Fibroblast of lung (primary cell): Measurements from ENCODE around the gene TPD52L2. TPM values are rescaled to one million over a fixed set of nuclear protein-coding genes. Genes with fewer than 3 reads are reported as not detected.

Source experiments
- DNase-seq, 2 donors: peaks; one replicate each; pipeline versions ENCODE4 v3.0.0 to v3.0.0-alpha.2; 2010; ENCODE audit warnings: low read depth in 2 of 2
- H2AFZ ChIP-seq: 2 replicates; pipeline ENCODE4 v1.5.1; 2012; ENCODE audit warnings: low read length, control low read depth, inconsistent platforms
- H3K27ac ChIP-seq: 2 replicates; pipeline ENCODE4 v1.5.1; 2011; ENCODE audit warnings: low read length, control low read depth; ENCODE audit not compliant: insufficient read depth
- H3K27me3 ChIP-seq: 2 replicates; pipeline ENCODE4 v1.5.1; 2011; ENCODE audit warnings: mild to moderate bottlenecking, low read length; ENCODE audit not compliant: control insufficient read depth, insufficient read depth
- H3K36me3 ChIP-seq: 2 replicates; pipeline ENCODE4 v1.5.1; 2011; ENCODE audit warnings: low read length; ENCODE audit not compliant: control insufficient read depth, insufficient read depth
- H3K4me1 ChIP-seq: 2 replicates; pipeline ENCODE4 v1.5.1; 2011; ENCODE audit warnings: low read length; ENCODE audit not compliant: control insufficient read depth, insufficient read depth; ENCODE audit errors: extremely low read depth
- H3K4me2 ChIP-seq: 2 replicates; pipeline ENCODE4 v1.5.1; 2011; ENCODE audit warnings: low read length, control low read depth; ENCODE audit not compliant: insufficient read depth; ENCODE audit errors: extremely low read depth
- H3K4me3 ChIP-seq, 4 experiments: fragments of 200-600 bp in 1 of 4; sonication (generic) in 1 of 4; replicated peaks in 1 of 4; 2 replicates each; pipeline ENCODE4 v1.5.1; 2011 to 2016; ENCODE audit warnings: low read length in 4 of 4, low read depth in 3 of 4, mild to moderate bottlenecking in 3 of 4, control low read depth in 2 of 4, inconsistent platforms in 1 of 4, mixed read lengths in 1 of 4; ENCODE audit not compliant: insufficient read depth in 1 of 4; ENCODE audit errors: control extremely low read depth in 1 of 4
- H3K79me2 ChIP-seq: 2 replicates; pipeline ENCODE4 v1.5.1; 2012; ENCODE audit warnings: mild to moderate bottlenecking, low read length, inconsistent platforms; ENCODE audit not compliant: control insufficient read depth, insufficient read depth
- H3K9ac ChIP-seq: 2 replicates; pipeline ENCODE4 v1.5.1; 2011; ENCODE audit warnings: mild to moderate bottlenecking, low read length, control low read depth; ENCODE audit not compliant: insufficient read depth
- H3K9me3 ChIP-seq: 2 replicates; pipeline ENCODE4 v1.5.1; 2012; ENCODE audit warnings: low read depth, low read length; ENCODE audit not compliant: control insufficient read depth, insufficient read depth
- H4K20me1 ChIP-seq: 2 replicates; pipeline ENCODE4 v1.5.1; 2011; ENCODE audit warnings: low read length; ENCODE audit not compliant: control insufficient read depth, insufficient read depth; ENCODE audit errors: extremely low read depth
- CTCF ChIP-seq, 2 donors: IDR thresholded peaks in 1 of 2; conservative IDR thresholded peaks in 1 of 2; 1 replicate in 1 of 2; 2 replicates in 1 of 2; pipeline ENCODE4 v1.5.1; 2011 to 2012; ENCODE audit warnings: low read length in 2 of 2, control low read depth in 1 of 2, inconsistent platforms in 1 of 2, low read depth in 1 of 2, mild to moderate bottlenecking in 1 of 2
- EZH2 ChIP-seq: IDR thresholded peaks from 2 replicates; pipeline ENCODE4 v1.5.1; 2012; ENCODE audit warnings: low read length, control low read depth, mild to moderate bottlenecking; ENCODE audit errors: missing control alignments
- polyA plus RNA-seq, 2 donors: library from polyadenylated mRNA; depleted of rRNA in 1 of 2; stranded (reverse) in 1 of 2; unstranded in 1 of 2; fragments of >200 nt; gene quantifications; 2 replicates each; pipeline ENCODE4 v1.2.1, GENCODE V29; 2011 to 2012; ENCODE audit warnings: missing spikeins in 1 of 2
- total RNA-seq: library from RNA; depleted of rRNA; stranded (reverse); fragments of >200 nt; gene quantifications from 2 replicates; pipeline ENCODE4 v1.2.1, GENCODE V29; 2014

The TPD52L2 gene
- total and polyA plus RNA-seq, 2 donors (not counting 1 experiment from before 2014, with no cell fraction given), result 123 to 212 TPM

GRCh38 chr20:63843222-63843621 lies 21.8 kb upstream of the TPD52L2 start:
- H3K4me3 ChIP-seq, result no peak overlapping the region
- H3K9me3 ChIP-seq, result no peaks in the 10 kb centered on the region
- no peaks in the 10 kb centered on the region for H3K36me3 ChIP-seq
- H3K79me2 ChIP-seq, result no peaks in the 10 kb centered on the region
- no peak for DNase-seq
- peaks cover 8% of the 10 kb centered on the region for H3K27me3 ChIP-seq
- no peak overlapping the region for H3K4me2 ChIP-seq
- H4K20me1 ChIP-seq, result no peaks in the 10 kb centered on the region
- H3K4me1 ChIP-seq, result peaks cover 10% of the 10 kb centered on the region
- H3K9ac ChIP-seq, result no peak overlapping the region
- no peak overlapping the region for H2AFZ ChIP-seq
- TF ChIP-seq EZH2, result no peak
- TF ChIP-seq CTCF (conservative IDR thresholded peaks at IDR 0.05 in 1 of 2, IDR thresholded peaks at IDR 0.05 in 1 of 2; ENCODE audit: low read depth in 1 of 2, low read length in 2 of 2), result no peak
- no peak overlapping the region for H3K27ac ChIP-seq

- no peak for DNase-seq
- no peaks in the 10 kb centered on the region for H3K79me2 ChIP-seq
- TF ChIP-seq CTCF (conservative IDR thresholded peaks at IDR 0.05 in 1 of 2, IDR thresholded peaks at IDR 0.05 in 1 of 2; ENCODE audit: low read depth in 1 of 2, low read length in 2 of 2), result no peak
- TF ChIP-seq EZH2, result no peak
Observed at GRCh38 chr20:63843778-63844177, 21.3 kb upstream of the TPD52L2 start.

GRCh38 chr20:63844511-63844991 lies 20.5 kb upstream of the TPD52L2 start:
- Histone ChIP-seq H3K4me1 (peaks cover 10% of the 10 kb centered on the region), H3K27me3 (peaks cover 8% of the 10 kb centered on the region), H2AFZ (no peak overlapping the region), H3K79me2 (no peaks in the 10 kb centered on the region), H3K9me3 (no peaks in the 10 kb centered on the region), H4K20me1 (no peaks in the 10 kb centered on the region), H3K9ac (no peak overlapping the region), H3K4me3 (no peak overlapping the region), H3K36me3 (no peaks in the 10 kb centered on the region), H3K27ac (no peak overlapping the region), H3K4me2 (no peak overlapping the region)
- TF ChIP-seq EZH2 (no peak), CTCF (conservative IDR thresholded peaks at IDR 0.05 in 1 of 2, IDR thresholded peaks at IDR 0.05 in 1 of 2; ENCODE audit: low read depth in 1 of 2, low read length in 2 of 2) (no peak)
- no peak for DNase-seq

More at GRCh38 chr20:63843778-63844177, 21.3 kb upstream of the TPD52L2 start:
- H3K9me3 ChIP-seq, result no peaks in the 10 kb centered on the region
- H3K36me3 ChIP-seq, result no peaks in the 10 kb centered on the region
- no peak overlapping the region for H3K4me3 ChIP-seq
- no peak overlapping the region for H3K9ac ChIP-seq
- H4K20me1 ChIP-seq, result no peaks in the 10 kb centered on the region
- H2AFZ ChIP-seq, result no peak overlapping the region
- no peak overlapping the region for H3K4me2 ChIP-seq
- H3K4me1 ChIP-seq, result peaks cover 10% of the 10 kb centered on the region
- peaks cover 8% of the 10 kb centered on the region for H3K27me3 ChIP-seq
- no peak overlapping the region for H3K27ac ChIP-seq
